Ovary (tissue), 9 donors: ENCODE results near the gene PDF. TPM values are rescaled to one million over a fixed set of nuclear protein-coding genes. Genes with fewer than 3 reads are reported as not detected.

Experiments
- DNase-seq, 5 donors: peaks; one replicate each; pipeline ENCODE4 v3.0.0-alpha.2; 2019 to 2020
- H3K27ac ChIP-seq, 2 donors: fragments of 200-600 bp; one replicate each; pipeline versions ENCODE4 v1.5.1 to v1.8.0; 2019 to 2022
- H3K27me3 ChIP-seq: fragments of 200-600 bp; one replicate; pipeline ENCODE4 v1.8.0; 2022
- H3K36me3 ChIP-seq: fragments of 200-600 bp; sonication (generic); one replicate; pipeline ENCODE4 v1.5.1; 2019
- H3K4me1 ChIP-seq: one replicate; pipeline ENCODE4 v1.8.1; 2013; ENCODE audit warnings: mild to moderate bottlenecking, moderate library complexity; ENCODE audit not compliant: insufficient read depth
- H3K4me3 ChIP-seq: fragments of 200-600 bp; sonication (generic); one replicate; pipeline ENCODE4 v1.5.1; 2017
- H3K9me3 ChIP-seq, 2 donors: fragments of 200-600 bp in 1 of 2; sonication (generic) in 1 of 2; one replicate each; pipeline versions ENCODE4 v1.5.1 to v1.8.1; 2013 to 2019; ENCODE audit warnings: mild to moderate bottlenecking in 1 of 2, moderate library complexity in 1 of 2
- CTCF ChIP-seq, 3 donors: fragments of 450-650 bp in 2 of 3; fragments of 200-600 bp in 1 of 3; IDR thresholded peaks; one replicate each; pipeline versions ENCODE4 v1.5.1 to v1.8.0; 2016 to 2022; ENCODE audit warnings: antibody characterized with exemption in 3 of 3, mild to moderate bottlenecking in 1 of 3
- EP300 ChIP-seq: sonication (generic); formaldehyde crosslinking; IDR thresholded peaks from one replicate; pipeline ENCODE4 v1.6.1; 2017; ENCODE audit warnings: antibody characterized with exemption
- POLR2A ChIP-seq: fragments of 450-650 bp; IDR thresholded peaks from one replicate; pipeline ENCODE4 v1.6.1; 2017; ENCODE audit warnings: antibody characterized with exemption, mild to moderate bottlenecking, moderate library complexity
- WGBS, 3 donors: extraction: QIAGEN DNeasy Blood & Tissue Kit in 1 of 3; methylation state at CpG; one replicate each; pipeline versions ENCODE4 v1.1.5 to v1.1.7; 2013 to 2017; 5-methylcytosine and 5-hydroxymethylcytosine counted together
- intact Hi-C, 4 donors: fragments of 100-400 bp; cut with DNase I; formaldehyde crosslinking; loops; one replicate each; pipeline versions ENCODE4 v1.11.0 to v1.15.1; 2022 to 2023
- polyA plus RNA-seq, 2 donors: library from polyadenylated mRNA; stranded (reverse); fragments of 200-250 nt in 1 of 2; fragments of 350-450 nt in 1 of 2; fragmentation: Illumina TruSeq in 1 of 2; extraction: RNeasy Lipid Tissue Mini Kit (QIAGEN cat#74804) in 1 of 2; gene quantifications; one replicate each; pipeline ENCODE4 v1.2.3, GENCODE V29; 2013 to 2014
- total RNA-seq, 7 donors: library from RNA; depleted of rRNA in 2 of 7; stranded (reverse); fragments of >200 nt in 2 of 7; fragmentation: NEBNext Ultra II Directional in 3 of 7; extraction: Animal tissue kit (Norgen Biotek cat#: 25700) in 3 of 7; gene quantifications; one replicate each; pipeline versions ENCODE4 v1.1.0 to v1.2.4, GENCODE V29; 2016 to 2023
- donor health status: DM: no; HTN: no; CAD: no; lungs with moderate emphysema.
- donor health status: DM: no; HTN: no; CAD: no.
- donor health status: Bipolar disorder and iron deficiency.
- donor health status: DM: yes; HTN: yes; CAD: no.
- donor health status: DM: no; HTN: no; CAD: no.
- donor health status: DM: yes; HTN: yes; CAD: no.

PDF gene
- total and polyA plus RNA-seq, 9 donors = 2.4 to 14.3 (median 10.4) TPM; not detected in 1

- 0% methylated on average over 56 to 77 of the region's 77 CpGs for WGBS, 3 donors
- H3K36me3 ChIP-seq = no peaks in the 10 kb centered on the region
Observed at GRCh38 chr16:69339289-69340094, 9.1 kb upstream of the PDF start, which contains the start of the genes COG8 and NIP7. COG8 (minus strand) TSS chr16:69339564; CDS start chr16:69339552, 12 bp downstream. NIP7 (plus strand) TSS chr16:69339772; CDS start chr16:69339830, 58 bp downstream.

DNA sequence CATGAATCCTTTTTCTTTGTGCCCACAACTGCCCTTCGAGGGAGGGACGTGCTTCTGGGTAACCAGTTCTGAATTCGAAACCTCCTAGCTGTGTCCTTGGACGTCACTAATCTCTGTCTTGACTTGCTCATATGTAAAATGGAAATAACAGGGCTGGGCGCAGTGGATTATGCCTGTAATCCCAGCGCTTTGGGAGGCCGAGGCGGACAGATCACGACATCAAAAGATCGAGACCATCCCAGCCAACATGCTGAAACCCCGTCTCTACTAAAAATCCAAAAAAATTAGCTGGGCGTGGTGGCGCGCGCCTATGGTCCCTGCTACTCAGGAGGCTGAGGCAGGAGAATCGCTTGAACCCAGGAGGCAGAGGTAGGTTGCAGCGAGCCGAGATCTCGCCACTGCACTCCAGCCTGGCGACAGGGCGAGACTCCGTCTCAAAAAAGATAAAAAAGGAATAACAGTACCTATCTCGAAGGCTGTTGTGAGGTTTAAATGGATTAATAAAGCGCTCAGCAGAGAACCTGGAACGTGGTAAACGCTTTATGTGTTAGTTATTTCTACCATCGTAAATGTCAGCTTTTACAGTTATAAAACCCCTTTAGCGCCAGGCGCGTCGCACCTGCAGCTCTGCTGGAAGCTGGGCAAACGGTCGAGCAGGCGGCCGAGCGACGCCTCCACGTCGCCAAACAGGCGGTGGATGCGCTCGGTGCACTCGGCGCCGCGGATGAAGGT is 8.3 kb upstream of the PDF start:
- H3K27me3 ChIP-seq = no peaks in the 10 kb centered on the region
- WGBS, 3 donors = 14 to 20% (median 16%) methylated on average over 45 to 46 of the region's 46 CpGs
- no peak for DNase-seq
- TF ChIP-seq POLR2A = no peak
- TF ChIP-seq EP300 = no peak
- no peak for TF ChIP-seq CTCF (IDR thresholded peaks at IDR 0.05)
- no peaks in the 10 kb centered on the region for H3K9me3 ChIP-seq
- H3K27ac ChIP-seq = peak overlapping the region; percentile 70 to 85
- peak overlapping the region; percentile 87 for H3K4me3 ChIP-seq
- H3K36me3 ChIP-seq = no peaks in the 10 kb centered on the region
- H3K4me1 ChIP-seq = peaks cover 8% of the 10 kb centered on the region
- intact Hi-C loops = no loop called here

More at GRCh38 chr16:69339289-69340094, 9.1 kb upstream of the PDF start, which contains the start of the genes COG8 and NIP7:
- Histone ChIP-seq H3K27ac (peak within 1 kb of the TSS; percentile 70 to 85), H3K4me1 (peaks cover 8% of the 10 kb centered on the region), H3K9me3 (no peaks in the 10 kb centered on the region), H3K27me3 (no peaks in the 10 kb centered on the region), H3K4me3 (peak within 1 kb of the TSS; percentile 87)
- TF ChIP-seq POLR2A (peak; percentile 61), CTCF (IDR thresholded peaks at IDR 0.05) (peak; percentile 90 to 95 (median 93)), EP300 (no peak)
- peak; percentile 90 to 95 (median 94) for DNase-seq
- intact Hi-C loops = no loop called here

- no peak overlapping the region for H3K4me3 ChIP-seq
- intact Hi-C loops = no loop called here
- no peaks in the 10 kb centered on the region for H3K9me3 ChIP-seq
- no peak for DNase-seq
- no peak overlapping the region for H3K27ac ChIP-seq
- H3K27me3 ChIP-seq = no peaks in the 10 kb centered on the region
- 85 to 88% (median 86%) methylated on average over 9 of the region's 9 CpGs for WGBS, 3 donors
- peaks cover 1% of the 10 kb centered on the region for H3K4me1 ChIP-seq
- TF ChIP-seq EP300 = no peak
- TF ChIP-seq POLR2A = no peak
- no peak for TF ChIP-seq CTCF (IDR thresholded peaks at IDR 0.05)
- H3K36me3 ChIP-seq = no peaks in the 10 kb centered on the region
Observed at GRCh38 chr16:69334696-69335095, 4.3 kb upstream of the PDF start.
